DOHH2 (cell line): Measurements from ENCODE around the gene DPP7.
A peak's percentile ranks its signal among the peaks of the same experiment; 100 is the strongest.

Experiments used
- H3F3A ChIP-seq: fragments of 200-600 bp; sonication (generic), shearing (Covaris generic); 2 replicates; pipeline ENCODE4 v1.6.0; 2016; ENCODE audit warnings: antibody characterized with exemption, mild to moderate bottlenecking; ENCODE audit not compliant: control insufficient read depth, insufficient read depth
- H3K27ac ChIP-seq: fragments of 200-600 bp; sonication (generic); 2 replicates; pipeline ENCODE4 v1.5.1; 2014; ENCODE audit warnings: low read depth, mild to moderate bottlenecking, low read length, moderate library complexity
- H3K27me3 ChIP-seq: fragments of 200-600 bp; sonication (generic); 2 replicates; pipeline ENCODE4 v1.6.1; 2014; ENCODE audit warnings: mild to moderate bottlenecking, low read length, mixed read lengths; ENCODE audit not compliant: control insufficient read depth
- H3K36me3 ChIP-seq: fragments of 200-600 bp; sonication (generic); 2 replicates; pipeline ENCODE4 v1.6.1; 2014; ENCODE audit warnings: mild to moderate bottlenecking, low read length, moderate library complexity, mixed read lengths; ENCODE audit not compliant: control insufficient read depth
- H3K4me1 ChIP-seq: fragments of 200-600 bp; sonication (generic); 2 replicates; pipeline ENCODE4 v1.6.1; 2014; ENCODE audit warnings: mild to moderate bottlenecking, low read length, mixed read lengths; ENCODE audit not compliant: control insufficient read depth
- H3K4me2 ChIP-seq: fragments of 200-600 bp; sonication (generic); 2 replicates; pipeline ENCODE4 v1.6.0; 2014; ENCODE audit warnings: mild to moderate bottlenecking, low read length, moderate library complexity
- H3K4me3 ChIP-seq: fragments of 200-600 bp; sonication (generic); 2 replicates; pipeline ENCODE4 v1.5.1; 2014; ENCODE audit warnings: mild to moderate bottlenecking, low read length, mixed read lengths
- H3K79me2 ChIP-seq: fragments of 200-600 bp; sonication (generic); 2 replicates; pipeline ENCODE4 v1.6.1; 2014; ENCODE audit warnings: mild to moderate bottlenecking, low read length, mixed read lengths; ENCODE audit not compliant: control insufficient read depth
- H3K9me2 ChIP-seq: fragments of 200-600 bp; sonication (generic); replicated peaks from 2 replicates; pipeline ENCODE4 v1.6.1; 2014; ENCODE audit warnings: mild to moderate bottlenecking, low read length, mixed read lengths; ENCODE audit not compliant: control insufficient read depth
- H3K9me3 ChIP-seq: fragments of 200-600 bp; sonication (generic); 2 replicates; pipeline ENCODE4 v1.6.1; 2014; ENCODE audit warnings: antibody characterized with exemption, low read length, mixed read lengths; ENCODE audit not compliant: control insufficient read depth, insufficient read depth
- H4K20me1 ChIP-seq: fragments of 200-600 bp; sonication (generic); 2 replicates; pipeline ENCODE4 v1.6.0; 2014; ENCODE audit warnings: low read depth, mild to moderate bottlenecking, antibody characterized with exemption, low read length, moderate library complexity; ENCODE audit not compliant: control insufficient read depth, insufficient read depth
- EZH2phosphoT487 ChIP-seq: fragments of 200-600 bp; sonication (generic); IDR thresholded peaks from 2 replicates; pipeline ENCODE4 v1.6.1; 2017; ENCODE audit warnings: borderline replicate concordance, mild to moderate bottlenecking, antibody characterized with exemption, low read length, moderate library complexity, mixed read lengths
- TF ChIP-seq, protein P1 (sequence below): fragments of 200-600 bp; sonication (generic); IDR thresholded peaks from one replicate; pipeline ENCODE4 v1.5.1; 2014; ENCODE audit warnings: antibody characterized with exemption, mild to moderate bottlenecking, low read depth, low read length; ENCODE audit not compliant: poor library complexity, severe bottlenecking

Gene DPP7

DNA sequence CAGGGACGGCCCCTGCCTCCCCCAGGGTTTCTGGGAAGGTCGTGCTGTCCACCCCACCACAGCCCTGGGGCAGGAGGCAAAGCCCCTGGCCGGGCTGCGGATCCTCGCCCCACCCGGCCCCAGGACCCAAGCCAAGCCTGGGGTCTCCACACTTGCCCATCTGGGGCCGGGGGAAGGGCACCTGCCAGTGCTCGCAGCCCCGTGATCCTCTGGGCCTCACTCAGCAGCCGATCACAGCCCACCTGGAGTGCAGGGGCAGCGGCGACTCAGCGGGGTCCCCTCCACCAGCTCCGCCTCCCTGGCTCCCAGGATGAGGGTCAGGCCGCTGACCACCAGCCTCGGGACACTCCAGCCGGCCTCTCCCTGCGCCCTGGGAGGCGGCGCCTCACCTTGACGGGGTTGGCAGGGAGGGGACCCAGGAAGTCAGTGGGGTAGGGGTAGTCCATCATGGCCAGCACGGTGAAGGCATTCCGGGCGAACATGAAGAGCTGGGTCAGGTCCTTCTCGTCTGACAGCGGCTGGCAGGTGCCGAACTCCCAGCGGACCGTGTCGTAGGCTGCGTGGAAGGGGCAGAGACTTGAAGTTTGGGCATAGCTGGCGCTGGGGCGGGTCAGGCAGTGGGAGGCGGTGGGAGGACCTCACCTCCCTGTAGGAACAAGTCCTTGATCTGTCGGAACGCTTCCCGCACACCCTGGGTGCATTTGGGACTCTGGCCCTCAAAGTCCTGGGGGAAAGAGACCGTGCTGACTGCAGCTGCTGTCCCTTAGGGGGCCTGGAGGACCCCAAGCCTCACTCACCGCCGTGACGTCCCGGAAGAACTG is 1.8 kb downstream of the DPP7 start:
- H3K36me3 ChIP-seq, result peaks cover 54% of the 10 kb centered on the region
- H3K4me2 ChIP-seq, result peak overlapping the region; percentile 65
- no peaks in the 10 kb centered on the region for H4K20me1 ChIP-seq
- no peaks in the 10 kb centered on the region for H3K27me3 ChIP-seq
- H3K79me2 ChIP-seq, result peaks cover 26% of the 10 kb centered on the region
- H3K4me3 ChIP-seq, result peak overlapping the region; percentile 64
- no peak overlapping the region for H3K27ac ChIP-seq
- H3F3A ChIP-seq, result no peaks in the 10 kb centered on the region; the same call in 1 of the 2 replicates
- H3K9me3 ChIP-seq, result no peaks in the 10 kb centered on the region
- H3K4me1 ChIP-seq, result peaks cover 23% of the 10 kb centered on the region
- no peaks in the 10 kb centered on the region for H3K9me2 ChIP-seq
- TF ChIP-seq, protein P1, sequence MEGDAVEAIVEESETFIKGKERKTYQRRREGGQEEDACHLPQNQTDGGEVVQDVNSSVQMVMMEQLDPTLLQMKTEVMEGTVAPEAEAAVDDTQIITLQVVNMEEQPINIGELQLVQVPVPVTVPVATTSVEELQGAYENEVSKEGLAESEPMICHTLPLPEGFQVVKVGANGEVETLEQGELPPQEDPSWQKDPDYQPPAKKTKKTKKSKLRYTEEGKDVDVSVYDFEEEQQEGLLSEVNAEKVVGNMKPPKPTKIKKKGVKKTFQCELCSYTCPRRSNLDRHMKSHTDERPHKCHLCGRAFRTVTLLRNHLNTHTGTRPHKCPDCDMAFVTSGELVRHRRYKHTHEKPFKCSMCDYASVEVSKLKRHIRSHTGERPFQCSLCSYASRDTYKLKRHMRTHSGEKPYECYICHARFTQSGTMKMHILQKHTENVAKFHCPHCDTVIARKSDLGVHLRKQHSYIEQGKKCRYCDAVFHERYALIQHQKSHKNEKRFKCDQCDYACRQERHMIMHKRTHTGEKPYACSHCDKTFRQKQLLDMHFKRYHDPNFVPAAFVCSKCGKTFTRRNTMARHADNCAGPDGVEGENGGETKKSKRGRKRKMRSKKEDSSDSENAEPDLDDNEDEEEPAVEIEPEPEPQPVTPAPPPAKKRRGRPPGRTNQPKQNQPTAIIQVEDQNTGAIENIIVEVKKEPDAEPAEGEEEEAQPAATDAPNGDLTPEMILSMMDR, result no peak
- TF ChIP-seq EZH2phosphoT487, result no peak

DNA sequence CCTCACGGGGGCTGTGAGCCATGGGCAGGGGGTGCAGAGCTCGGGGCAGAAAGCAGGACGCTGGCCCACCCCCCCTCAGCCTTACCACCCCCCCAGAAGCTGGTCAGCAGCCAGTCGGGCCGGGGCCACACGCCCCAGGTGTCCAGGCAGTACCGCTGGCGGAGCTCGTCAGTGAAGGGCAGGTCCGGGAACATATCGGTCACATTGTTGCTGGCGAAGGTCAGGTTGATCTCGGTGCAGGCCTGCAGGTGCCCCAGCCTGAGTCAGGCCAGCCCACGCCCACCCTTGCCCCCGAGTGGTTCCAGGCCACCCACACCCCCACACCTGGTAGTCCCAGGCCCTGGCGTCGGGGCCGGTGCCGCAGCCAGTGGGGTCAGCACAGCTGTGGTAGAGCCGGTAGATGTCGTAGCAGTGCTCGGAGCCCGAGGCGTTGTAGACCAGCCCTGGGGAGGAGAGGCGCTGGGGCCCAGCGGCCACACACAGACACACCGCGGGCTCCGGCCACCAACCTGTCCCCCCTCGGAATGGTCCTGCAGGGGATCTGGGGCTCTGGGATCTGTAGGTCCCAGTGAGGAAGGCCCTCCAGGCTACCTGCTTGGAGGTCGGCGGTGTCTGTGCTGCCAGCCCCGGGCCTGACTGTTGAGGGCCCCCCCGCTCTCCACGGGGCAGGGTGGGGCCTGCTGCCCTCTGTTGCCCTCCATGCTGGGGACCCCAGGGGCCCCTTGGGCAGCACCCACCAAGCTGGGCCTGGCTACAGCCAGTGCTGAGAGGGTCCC is 2.6 kb downstream of the DPP7 start:
- no peaks in the 10 kb centered on the region; the same call in 1 of the 2 replicates for H3F3A ChIP-seq
- H4K20me1 ChIP-seq, result no peaks in the 10 kb centered on the region
- H3K27me3 ChIP-seq, result no peaks in the 10 kb centered on the region
- H3K9me2 ChIP-seq, result no peaks in the 10 kb centered on the region
- H3K4me2 ChIP-seq, result no peak overlapping the region
- peaks cover 21% of the 10 kb centered on the region for H3K4me1 ChIP-seq
- H3K27ac ChIP-seq, result no peak overlapping the region
- no peak overlapping the region for H3K4me3 ChIP-seq
- H3K79me2 ChIP-seq, result peaks cover 26% of the 10 kb centered on the region
- no peaks in the 10 kb centered on the region for H3K9me3 ChIP-seq
- peaks cover 61% of the 10 kb centered on the region for H3K36me3 ChIP-seq
- TF ChIP-seq, protein P1, result no peak
- no peak for TF ChIP-seq EZH2phosphoT487

DNA sequence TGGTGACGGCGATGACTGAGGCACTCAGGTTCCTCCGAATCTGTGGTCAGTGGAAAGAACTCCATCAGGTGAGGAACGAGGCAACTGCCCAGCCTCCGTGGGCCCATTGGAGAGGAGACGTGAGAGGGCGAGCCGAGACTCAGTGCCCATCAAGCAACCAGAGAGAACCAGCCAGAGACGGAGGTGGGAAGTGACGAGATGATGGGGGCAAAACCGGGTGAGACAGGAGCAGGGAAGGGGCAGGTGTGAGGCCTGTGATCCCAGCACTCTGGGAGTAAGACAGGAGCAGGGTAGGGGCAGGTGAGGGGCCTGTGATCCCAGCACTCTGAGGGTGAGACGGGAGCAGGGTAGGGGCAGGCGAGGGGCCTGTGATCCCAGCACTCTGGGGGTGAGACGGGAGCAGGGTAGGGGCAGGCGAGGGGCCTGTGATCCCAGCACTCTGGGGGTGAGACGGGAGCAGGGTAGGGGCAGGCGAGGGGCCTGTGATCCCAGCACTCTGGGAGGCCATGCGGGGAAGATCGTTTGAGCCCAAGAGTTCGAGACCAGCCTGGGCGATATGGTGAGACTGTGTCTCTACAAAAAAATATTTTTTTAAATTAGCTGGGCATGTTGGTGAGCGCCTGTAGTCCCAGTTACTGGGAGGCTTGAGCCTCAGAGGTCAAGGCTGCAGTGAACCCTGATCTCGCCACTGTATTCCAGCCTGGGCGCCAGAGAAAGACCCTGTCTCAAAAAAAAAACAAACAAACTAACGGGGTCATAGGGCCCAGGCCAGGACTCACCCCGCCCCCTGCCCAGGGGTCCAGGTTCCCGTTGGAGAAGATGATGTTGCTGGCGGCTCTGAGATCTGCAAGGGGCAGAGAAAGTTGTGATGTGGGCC is 3.4 kb downstream of the DPP7 start:
- Histone ChIP-seq H3K36me3 (peaks cover 68% of the 10 kb centered on the region), H3K9me3 (no peaks in the 10 kb centered on the region), H3F3A (no peaks in the 10 kb centered on the region), H3K4me2 (no peak overlapping the region), H3K27ac (no peak overlapping the region), H3K4me3 (no peak overlapping the region), H4K20me1 (no peaks in the 10 kb centered on the region), H3K4me1 (peaks cover 21% of the 10 kb centered on the region), H3K79me2 (peaks cover 26% of the 10 kb centered on the region), H3K27me3 (no peaks in the 10 kb centered on the region), H3K9me2 (no peaks in the 10 kb centered on the region)
- TF ChIP-seq EZH2phosphoT487, result no peak
- TF ChIP-seq, protein P1, result no peak
